ENCODE measurements around the gene BMPER. TPM values are rescaled to one million over a fixed set of nuclear protein-coding genes. Genes with fewer than 3 reads are reported as not detected.
A peak's percentile ranks its signal among the peaks of the same experiment; 100 is the strongest.

The BMPER gene
- polyA plus RNA-seq, 12 donors, result 4.8 to 11.0 (median 7.3) TPM; not detected in 2

DNA sequence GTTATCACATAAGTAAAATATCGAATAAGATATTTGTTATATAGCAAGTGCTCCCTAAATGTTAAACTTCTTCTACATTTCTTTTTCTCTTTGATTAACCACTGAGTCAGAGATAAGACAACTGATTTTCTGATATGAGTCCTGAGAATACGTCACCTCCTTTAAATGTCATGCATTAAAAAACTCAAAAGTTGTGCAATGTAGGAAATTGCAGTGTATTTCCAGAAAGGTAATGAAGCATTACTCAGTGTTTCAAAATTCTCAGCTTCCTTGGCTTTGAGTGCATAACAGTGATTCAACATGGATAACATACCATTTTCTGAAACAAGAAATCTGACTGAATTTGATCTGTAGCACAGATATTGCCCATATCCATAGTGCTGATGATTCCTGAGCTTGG lies 155.8 kb downstream of the BMPER start:
- no peak for DNase-seq

DNA sequence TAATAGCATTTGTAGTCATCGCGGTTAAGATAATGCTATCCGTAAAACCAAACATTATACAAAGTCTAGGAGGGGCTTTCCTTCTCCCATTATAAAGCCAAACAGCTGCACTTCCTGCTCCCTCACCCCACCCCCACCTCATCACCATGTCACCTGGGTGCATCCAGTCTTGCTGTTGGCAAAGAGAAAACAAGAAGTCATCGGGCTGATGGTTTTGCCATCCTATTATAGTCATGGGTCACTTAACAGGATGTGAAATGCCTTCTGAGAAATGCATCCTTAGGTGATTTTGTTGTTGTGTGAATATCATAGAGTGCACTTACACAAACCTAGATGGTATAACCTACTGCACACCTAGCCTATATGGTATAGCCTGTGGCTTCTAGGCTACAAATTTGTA lies 157.0 kb downstream of the BMPER start:
- no peak for DNase-seq

DNA sequence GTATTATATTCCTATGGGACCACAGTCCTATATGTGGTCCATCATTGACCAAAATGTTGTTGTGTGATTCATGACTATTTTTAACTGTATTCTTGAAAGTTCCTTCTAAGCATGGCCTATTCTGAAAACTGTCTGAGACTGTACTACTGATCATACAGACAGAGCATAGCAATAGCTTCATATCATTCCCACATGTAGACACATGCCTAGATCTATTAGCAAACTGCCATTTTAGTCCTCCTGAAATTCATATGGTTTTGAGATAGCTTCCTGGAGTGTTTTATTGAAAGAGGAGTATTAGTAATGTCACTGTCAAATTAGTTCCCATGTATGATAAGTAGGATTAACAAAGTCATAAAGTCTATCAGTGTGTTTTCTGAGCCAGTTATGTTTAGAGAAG lies 157.5 kb downstream of the BMPER start:
- DNase-seq, result no peak

DNA sequence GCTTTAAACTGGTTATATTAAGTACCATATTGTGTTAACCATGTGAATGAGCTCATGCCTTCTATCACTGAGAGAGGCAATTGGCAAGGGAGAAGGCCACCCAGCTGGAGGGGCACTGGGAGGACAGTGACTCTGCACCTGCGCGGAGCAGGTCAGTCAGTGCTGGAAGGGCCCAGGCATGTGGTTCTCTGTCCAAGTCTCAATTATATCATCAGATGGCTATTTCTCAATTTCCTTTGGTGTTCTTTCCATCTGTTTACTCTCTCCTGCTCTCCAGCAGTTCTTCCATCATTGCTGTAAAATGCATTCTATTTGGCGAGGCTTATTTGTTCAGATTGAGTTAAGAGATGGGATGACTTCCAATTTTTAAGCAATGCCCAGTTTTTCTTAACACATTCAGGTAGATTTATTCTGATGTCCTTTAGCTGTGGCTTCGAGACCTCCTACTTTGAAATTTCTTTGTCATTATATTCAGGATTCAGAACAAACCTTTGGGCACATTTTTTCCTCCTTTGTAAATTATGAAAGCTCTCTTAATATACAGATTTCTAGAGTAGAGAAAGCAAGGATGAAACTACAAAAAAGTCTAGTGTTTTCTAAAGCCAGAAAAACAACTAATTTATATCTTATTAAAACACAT lies 159.3 kb downstream of the BMPER start:
- peak; percentile 77 for DNase-seq

DNA sequence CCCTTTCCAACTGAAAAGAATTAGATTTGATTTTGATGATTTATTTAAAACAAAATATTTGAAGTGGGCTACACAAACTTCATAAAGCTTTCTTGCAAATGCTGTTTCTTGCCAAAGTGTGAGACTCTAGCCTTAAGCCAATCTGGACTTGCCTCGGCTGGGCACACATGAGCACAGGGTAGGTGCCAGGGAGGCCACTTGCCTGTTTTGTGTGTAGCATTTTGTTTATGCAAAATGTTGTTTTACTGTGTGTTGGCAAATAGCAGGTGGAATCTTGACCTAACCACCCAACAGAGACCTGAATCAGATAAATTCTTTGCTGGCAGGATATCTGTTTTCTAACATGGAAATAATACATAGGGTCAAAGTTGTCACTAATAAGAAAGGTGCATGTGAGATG lies 161.1 kb downstream of the BMPER start:
- no peak for DNase-seq

DNA sequence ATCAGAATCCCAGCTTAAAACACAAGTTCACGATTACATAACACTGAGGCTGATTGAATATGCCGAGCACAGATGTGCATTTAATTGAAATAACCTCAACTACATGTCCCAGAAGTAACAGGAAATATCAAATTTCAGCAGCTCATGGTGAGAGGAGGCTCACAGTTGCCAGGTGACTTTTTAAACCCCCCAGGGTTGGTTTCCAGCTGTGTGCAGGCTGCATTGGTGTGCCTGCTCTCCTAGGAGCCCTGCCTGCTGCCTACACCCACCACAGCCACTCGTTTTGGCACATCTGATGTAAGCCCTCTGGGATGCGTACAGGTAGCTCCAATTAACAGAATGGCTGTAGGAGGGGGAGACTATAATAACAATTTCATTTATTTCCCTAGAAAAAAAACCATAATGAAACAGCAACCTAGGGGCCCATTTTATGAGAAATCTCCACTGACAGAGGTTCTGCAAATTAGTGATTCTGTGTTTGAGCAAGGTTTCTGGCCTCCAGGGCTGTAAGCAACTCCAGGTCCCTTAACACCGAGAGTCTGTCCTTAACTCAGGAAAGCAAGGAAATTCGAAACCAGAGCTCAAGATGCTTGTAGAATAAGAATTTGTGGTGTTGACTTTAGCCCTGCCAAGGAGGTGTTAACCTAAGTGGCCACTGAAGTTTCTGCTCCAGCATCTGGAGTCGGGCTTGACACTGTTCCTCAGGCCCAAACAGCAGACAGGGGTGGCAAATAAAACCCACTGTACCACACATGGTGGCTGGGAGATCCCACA lies 161.9 kb downstream of the BMPER start:
- DNase-seq, result no peak

DNA sequence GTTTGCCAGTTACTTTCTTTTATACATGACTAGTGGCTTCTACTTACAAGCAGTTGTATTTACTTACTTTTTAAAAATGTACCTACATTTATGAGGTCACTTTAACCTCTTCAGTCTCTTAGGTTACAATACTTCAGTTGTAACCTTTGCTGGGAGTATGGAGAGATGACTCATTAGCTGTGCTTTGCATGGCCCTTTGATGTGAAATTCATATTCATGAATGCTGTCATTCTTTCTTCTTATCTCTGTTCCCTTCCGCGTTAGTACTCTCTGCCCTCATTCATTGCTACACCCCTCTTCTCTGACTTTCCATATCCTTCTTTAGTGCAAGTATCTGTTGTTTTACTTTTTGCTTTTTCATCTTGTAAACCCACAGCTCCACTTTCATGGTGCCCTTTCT lies 164.3 kb downstream of the BMPER start:
- no peak for DNase-seq

DNA sequence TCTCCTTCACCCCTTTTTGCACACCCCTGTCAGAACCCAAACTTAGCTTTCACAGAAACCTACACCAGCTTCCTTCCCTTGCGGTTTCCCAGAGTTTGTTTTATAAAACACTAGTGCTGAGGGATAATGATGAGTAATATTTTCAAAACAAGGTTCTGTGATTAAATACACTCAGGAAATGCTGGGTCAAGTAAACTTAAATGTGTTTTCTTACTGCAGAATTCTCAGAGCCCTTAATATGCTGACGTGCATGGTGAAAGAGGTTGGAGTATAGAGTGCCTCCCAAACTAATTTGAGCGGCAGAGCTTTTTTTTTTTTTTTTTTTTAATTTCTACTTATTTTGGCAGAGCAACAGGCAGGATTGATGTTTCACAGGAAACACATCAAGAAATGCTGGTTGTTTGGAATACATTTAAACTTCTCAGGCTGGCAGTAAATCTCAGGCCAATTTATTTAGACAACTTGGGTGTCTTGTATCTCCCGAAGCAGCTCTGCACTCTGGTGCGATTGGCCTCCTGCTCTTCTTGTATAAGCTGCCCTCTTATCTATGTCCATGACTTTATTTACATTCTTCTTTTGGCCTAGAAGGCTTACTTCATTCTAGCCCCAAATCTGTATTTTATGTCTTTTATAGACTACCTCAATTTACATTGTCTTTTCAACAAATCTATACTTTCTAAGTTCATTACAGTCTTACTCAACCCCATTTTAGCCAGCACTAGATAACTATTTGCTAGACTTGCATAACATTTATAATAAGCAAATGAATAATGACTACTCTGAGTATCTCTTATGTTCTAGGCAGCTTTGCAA lies 165.4 kb downstream of the BMPER start:
- DNase-seq, result no peak

DNA sequence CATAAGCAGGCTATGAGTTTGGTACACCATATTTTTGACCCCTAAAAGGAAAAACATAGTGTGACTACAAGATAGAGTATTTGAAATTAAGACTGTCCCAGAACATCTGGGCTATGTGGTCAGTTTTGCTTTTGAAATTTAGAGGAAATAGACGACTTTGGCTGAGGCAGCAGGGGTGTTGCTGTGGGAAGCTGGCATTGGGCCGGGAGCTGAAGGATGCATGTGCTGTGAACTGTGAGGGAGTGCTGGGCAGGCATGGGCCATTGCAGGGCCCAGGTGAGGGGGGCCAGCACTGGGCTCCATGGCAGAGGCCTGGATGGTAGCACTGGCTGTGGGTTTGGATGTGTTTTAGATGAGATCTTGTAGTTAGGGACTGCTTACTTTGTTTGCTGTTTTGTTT lies 168.3 kb downstream of the BMPER start:
- DNase-seq, result no peak

DNA sequence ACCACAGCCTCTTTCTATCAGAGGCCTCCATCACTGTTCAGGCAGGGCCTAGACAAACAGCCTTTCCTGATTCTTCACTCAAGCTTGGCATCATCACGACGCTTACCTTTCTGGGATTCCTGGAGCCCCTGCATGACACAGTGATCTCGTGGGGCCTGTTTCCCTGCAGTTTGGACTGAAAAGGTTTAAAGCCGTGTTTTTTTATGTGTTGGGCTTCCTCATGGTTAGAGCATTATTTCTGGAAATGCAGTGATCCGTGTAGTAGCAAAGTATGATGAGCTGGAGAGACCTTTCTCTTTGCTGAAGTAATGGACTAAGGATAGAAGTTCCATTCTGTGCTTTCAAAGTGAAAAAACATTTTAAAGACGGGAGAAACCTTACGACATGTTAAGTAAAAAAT lies 169.1 kb downstream of the BMPER start:
- no peak for DNase-seq

DNA sequence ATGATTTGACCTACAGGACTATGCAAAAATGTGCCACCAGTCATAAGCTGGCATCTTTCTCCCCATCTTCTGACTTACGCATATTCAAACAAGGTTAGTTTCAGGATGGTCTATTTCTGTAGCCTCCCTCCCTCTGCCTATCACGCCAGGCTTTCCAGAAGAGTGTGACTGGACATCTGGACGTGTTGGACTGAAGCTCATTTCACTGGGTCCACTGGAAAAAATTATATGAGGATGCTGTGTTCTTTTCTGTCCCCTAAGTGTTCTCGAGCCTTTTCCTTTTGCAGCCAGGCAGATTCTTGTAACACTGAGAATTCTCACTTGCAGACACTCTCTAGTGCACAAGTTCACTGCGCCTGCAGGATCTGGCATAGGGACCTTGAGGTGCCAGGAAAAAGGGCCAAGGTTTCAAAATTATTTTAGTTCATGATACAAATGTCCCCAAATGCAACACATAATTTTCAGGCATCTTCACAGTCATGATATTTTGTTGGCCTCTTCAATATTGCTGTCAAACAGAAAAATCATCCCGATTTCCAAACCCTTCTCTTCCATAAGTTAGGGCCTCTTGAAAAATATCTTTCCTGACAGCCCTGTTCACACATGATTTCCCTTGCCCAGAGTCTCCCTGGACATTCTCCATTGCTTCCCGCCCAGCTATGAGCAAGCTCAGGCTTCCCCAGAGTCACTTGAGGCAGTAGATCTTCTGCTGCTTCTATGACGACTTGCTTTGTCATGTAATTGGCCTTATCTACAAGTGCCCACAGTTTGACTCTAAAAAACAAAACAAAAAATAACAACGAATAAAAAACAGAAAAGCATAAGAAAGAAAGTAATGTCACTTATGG lies 170.4 kb downstream of the BMPER start:
- DNase-seq, result peak; percentile 63

DNA sequence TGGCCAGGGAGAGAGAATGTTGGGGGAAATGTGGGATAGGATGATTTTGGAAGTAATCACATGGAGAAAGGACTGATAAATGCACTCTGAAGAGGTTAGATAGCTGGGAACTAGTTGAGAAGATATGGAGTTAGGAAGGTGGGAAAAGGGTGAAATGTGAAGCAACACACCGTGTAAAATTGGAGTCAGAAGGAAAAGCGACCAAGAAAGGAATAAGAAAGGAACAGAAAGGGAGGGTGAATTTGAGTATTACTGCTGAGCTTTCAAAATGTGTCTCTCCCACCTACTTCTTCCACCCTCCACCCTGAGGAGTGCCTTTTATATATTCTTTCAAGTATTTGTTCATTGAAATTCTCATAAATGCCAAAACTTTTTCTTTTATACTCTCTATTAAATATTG lies 171.8 kb downstream of the BMPER start:
- no peak for DNase-seq

DNA sequence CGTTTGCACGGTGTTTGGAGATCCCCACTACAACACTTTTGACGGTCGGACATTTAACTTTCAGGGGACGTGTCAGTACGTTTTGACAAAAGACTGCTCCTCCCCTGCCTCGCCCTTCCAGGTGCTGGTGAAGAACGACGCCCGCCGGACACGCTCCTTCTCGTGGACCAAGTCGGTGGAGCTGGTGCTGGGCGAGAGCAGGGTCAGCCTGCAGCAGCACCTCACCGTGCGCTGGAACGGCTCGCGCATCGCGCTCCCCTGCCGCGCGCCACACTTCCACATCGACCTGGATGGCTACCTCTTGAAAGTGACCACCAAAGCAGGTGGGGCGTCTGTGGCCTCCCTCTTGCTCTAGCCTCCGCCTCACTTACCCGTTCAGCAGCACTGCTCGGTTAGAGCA lies 173.5 kb downstream of the BMPER start:
- DNase-seq, result no peak

DNA sequence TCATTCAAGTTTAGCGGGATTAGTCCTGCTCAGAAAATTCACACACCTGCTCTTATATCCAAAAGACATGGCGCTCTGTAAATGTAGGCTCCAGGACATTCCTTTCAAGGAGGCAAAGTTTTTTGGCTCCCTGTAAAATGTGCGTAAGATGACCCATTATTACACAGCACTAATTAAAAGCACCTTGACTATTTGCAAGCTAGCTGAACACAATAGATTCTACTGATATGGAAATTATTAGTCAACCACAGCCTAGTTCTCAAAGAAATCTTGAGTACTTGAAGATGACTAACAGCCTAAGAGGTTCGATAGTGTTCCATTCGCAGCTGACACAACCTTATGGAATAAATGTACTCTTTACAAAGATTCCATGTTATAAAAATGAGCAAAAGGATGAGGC lies 175.2 kb downstream of the BMPER start:
- no peak for DNase-seq

DNA sequence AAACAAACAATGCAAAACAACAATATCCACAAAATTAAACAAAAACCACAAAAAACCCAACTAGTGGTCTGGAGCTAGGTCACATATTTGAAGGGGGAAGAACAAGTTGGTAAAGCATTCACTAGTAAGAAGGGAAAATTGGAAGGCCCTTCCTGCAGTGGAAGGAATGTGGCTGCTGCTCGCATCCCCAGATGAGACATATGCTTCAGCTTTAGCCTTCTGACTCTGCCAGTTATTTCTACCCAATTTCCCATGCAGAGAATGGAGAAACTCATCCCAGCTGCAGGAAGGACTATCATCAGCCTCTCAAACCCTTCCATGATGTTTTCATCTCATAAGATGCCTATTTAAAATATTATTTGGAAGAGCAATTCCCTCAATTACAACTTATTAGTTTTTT lies 176.6 kb downstream of the BMPER start:
- DNase-seq, result no peak

DNA sequence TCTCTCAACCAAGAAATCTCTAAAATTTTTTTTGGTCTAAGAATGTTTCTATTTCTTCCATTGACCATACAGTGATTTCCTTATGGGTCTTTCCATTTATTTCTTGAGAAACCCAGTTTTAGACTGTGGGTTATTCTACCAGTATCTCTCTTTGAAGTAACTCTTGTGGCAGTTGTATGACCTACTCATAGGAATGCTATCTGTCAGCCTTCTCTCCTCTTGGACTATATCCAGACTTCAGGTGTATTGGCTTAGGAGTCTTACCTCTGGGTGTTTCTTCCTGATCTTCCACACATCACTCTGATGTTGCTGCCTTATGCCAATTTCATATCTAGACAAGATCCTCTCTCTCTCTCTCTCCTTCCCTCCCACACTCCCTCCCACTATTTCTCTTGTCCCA lies 178.1 kb downstream of the BMPER start:
- no peak for DNase-seq

DNA sequence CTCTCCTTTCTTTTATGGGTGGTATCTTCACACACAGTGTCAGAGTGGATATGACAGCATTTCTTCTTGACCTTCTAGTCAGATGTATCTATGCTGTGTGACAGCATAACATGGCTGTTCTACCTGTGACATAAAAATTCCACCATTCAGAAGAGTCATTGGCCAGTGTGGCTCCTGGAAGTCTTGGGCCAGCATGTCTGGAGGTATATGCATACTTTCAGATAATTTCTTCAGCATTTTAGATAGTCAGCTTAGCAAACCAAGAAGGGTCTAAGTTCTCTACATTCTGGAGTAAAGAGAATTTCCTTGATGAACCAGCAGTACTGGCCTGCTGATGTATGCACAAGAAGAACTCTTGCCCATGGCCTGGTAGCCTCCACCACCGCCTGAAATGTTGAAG lies 179.3 kb downstream of the BMPER start:
- no peak for DNase-seq

DNA sequence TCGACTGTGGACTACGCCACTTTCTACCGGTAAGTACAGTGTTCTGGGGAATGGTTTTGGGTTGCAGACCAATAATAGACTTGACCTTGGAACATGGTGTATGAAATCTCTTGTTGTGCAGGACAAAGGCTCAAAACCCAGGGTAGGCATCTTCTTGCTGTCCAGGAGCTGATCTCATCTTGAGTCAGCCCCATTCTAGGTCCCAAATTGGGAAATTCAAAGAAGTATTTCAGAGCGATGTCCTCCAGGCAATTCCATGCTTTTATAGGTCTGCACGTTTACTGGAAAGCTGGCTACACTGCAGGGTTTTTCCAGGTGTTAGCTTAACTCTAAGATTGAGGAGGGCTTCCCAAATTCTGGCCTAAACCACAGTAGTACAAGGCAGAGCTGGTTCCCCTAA lies 180.7 kb downstream of the BMPER start:
- DNase-seq, result no peak

DNA sequence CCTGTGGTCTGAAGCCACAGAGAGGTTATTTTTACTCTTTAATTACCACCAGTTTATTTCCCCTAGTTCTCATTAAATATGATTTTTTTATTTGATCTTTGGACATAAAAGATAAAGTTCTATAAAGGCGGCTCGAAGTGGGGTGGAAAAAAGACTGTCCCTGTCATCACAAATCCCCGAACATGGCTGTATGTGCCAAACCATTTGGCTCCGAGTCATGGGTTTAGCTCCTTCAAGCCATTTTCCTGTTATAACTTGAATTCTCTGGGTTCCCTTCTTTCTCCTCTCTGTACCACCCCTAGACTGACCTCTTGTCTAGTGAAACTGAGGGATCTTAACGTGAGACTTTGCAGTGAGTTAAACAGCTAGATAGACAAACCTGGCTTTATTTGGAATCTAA lies 181.6 kb downstream of the BMPER start:
- DNase-seq, result no peak

DNA sequence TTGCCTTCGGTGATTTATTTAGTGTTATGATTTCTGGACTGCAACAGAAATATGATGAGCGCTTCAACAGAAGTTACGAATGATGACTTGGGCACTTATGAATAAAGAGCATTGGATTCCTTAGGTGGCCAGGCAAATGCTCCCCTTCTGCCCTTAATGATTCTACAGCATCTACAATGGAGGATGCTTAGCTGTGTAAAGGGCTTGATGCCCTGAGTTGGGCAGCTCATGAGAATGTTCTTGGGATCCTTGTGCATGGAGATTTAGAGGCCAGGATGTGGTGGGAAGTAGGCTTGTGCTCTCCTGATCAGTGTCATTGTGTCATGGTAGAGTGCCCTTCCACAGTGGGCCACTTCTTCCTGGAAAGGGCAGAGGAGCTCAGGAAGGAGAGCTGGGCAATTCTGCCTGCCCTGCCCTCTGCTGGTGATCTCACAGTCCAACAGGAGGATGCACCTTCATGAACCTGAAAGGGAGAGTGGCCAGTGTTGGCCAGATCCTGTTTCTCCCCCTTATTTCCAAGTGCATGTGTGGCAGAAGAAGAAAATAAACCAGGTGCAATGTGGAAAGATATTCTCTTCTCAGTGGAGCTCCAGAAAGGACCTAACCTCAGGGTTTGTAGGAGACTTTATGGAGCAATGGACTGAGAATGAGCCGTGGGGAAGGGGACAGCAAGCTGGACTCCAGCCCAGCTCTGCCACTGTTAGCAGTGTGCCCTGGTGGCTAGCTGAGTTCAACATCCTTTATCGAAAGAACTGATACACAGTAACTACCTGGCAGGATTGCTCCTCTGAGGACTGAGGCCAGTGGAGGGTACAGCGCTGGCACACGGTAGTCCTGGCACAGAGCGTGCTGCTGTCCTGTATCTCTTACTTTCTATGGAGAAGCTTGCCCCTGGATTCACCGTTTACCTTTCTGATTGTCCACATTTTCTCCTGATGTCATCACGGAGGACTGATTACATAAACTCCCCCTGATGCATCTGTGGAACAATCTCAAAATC lies 182.9 kb downstream of the BMPER start:
- no peak for DNase-seq

DNA sequence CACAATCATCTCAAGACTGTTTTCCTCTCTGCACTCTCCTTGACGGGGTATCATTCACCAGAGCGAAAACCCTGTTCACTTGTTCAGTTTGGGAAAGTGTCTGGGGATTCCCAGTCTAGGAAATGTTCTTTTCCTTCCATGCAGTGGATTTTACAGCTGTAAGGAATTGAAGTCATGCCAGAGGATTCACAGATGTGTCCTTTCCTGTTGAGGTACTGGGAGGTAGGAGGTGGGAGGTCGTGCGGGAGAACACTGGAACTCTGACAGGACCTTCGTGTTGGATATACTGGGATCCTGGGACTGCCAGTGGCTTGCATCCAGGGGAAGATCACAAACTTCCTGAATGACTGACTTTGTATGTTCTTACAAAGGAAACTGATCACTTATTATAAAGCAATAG lies 185.5 kb downstream of the BMPER start:
- peak; percentile 76 for DNase-seq
